ENCODE measurements around the gene NANP. TPM values are rescaled to one million over a fixed set of nuclear protein-coding genes. Genes with fewer than 3 reads are reported as not detected.

Gene NANP
- total RNA-seq, 1 experiment from 2014 or later, result 7.1 TPM

GRCh38 chr20:25626779-25627178 is 3.0 kb upstream of the NANP start:
- peaks cover 6% of the 10 kb centered on the region for H3K9me3 ChIP-seq (ENCODE audit: control insufficient read depth, low read depth, low read length)
- no CpG with 5 or more reads among the region's 9 CpGs for WGBS (ENCODE audit: extremely low coverage, insufficient read length, low lambda C conversion rate)
- H4K5ac ChIP-seq (ENCODE audit: insufficient read length, low read depth, low read length), result no peak overlapping the region
- H3K56ac ChIP-seq (ENCODE audit: insufficient read length, low read depth, low read length), result no peak overlapping the region
- Mint-ChIP-seq H3K27me3 (ENCODE audit: low read depth) (peaks cover 15% of the 10 kb centered on the region), H3K27ac (peak overlapping the region in 1 of 3 experiments; percentile 44; a peak in 1 of 7 replicates), H3K4me1 (peaks cover 28 to 30% of the 10 kb centered on the region in 2 experiments), H3K36me3 (ENCODE audit: insufficient read depth in 1 of 3, low read depth in 3 of 3) (peaks cover 0 to 19% (median 11%) of the 10 kb centered on the region in 3 experiments; a peak in 5 of 7 replicates), H3K9me3 (peaks cover 14 to 27% of the 10 kb centered on the region in 2 experiments; a peak in 4 of 5 replicates), H3K4me3 (no peak overlapping the region)
- no peak overlapping the region for H2BK120ac ChIP-seq (ENCODE audit: low read depth, low read length, poor library complexity, severe bottlenecking)
- no peak overlapping the region for H2BK12ac ChIP-seq (ENCODE audit: insufficient read length, low read depth, low read length)
- H3K27ac ChIP-seq (ENCODE audit: insufficient read length, low read depth, low read length), result no peak overlapping the region
- H3K14ac ChIP-seq (ENCODE audit: insufficient read depth, low read length), result no peak overlapping the region
- H3K79me2 ChIP-seq (ENCODE audit: insufficient read depth, low read length), result peaks cover 2% of the 10 kb centered on the region; the same call in 1 of the 2 replicates
- DNase-seq, result no peak
- no peak overlapping the region for H3K4ac ChIP-seq (ENCODE audit: low read depth, low read length)
- H3K27me3 ChIP-seq (ENCODE audit: insufficient read depth, low read length), result no peaks in the 10 kb centered on the region; the same call in 1 of the 2 replicates
- H3K23ac ChIP-seq (ENCODE audit: insufficient read length, low read depth, low read length), result no peak overlapping the region
- H3K23me2 ChIP-seq (ENCODE audit: insufficient read length, low read depth, low read length, poor library complexity, severe bottlenecking), result peaks cover 17% of the 10 kb centered on the region
- no peak overlapping the region for H3K9ac ChIP-seq (ENCODE audit: extremely low read depth, insufficient read length, low read length)
- TF ChIP-seq, protein P1, sequence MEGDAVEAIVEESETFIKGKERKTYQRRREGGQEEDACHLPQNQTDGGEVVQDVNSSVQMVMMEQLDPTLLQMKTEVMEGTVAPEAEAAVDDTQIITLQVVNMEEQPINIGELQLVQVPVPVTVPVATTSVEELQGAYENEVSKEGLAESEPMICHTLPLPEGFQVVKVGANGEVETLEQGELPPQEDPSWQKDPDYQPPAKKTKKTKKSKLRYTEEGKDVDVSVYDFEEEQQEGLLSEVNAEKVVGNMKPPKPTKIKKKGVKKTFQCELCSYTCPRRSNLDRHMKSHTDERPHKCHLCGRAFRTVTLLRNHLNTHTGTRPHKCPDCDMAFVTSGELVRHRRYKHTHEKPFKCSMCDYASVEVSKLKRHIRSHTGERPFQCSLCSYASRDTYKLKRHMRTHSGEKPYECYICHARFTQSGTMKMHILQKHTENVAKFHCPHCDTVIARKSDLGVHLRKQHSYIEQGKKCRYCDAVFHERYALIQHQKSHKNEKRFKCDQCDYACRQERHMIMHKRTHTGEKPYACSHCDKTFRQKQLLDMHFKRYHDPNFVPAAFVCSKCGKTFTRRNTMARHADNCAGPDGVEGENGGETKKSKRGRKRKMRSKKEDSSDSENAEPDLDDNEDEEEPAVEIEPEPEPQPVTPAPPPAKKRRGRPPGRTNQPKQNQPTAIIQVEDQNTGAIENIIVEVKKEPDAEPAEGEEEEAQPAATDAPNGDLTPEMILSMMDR (conservative IDR thresholded peaks at IDR 0.05), result no peak
- no peak overlapping the region for H2BK20ac ChIP-seq (ENCODE audit: low read depth, low read length, poor library complexity, severe bottlenecking)
- no peak overlapping the region for H4K91ac ChIP-seq (ENCODE audit: insufficient read length, low read depth, low read length)
- no peaks in the 10 kb centered on the region for H3K79me1 ChIP-seq (ENCODE audit: insufficient read depth, low read depth, low read length, poor library complexity, severe bottlenecking)
- no peak overlapping the region for H2BK5ac ChIP-seq (ENCODE audit: insufficient read length, low read length)
- H3K4me2 ChIP-seq (ENCODE audit: insufficient read depth, insufficient read length, low read length), result no peak overlapping the region
- no peak overlapping the region for H3T11ph ChIP-seq (ENCODE audit: low read length)
- H3K4me1 ChIP-seq (ENCODE audit: insufficient read depth, low read length), result no peaks in the 10 kb centered on the region
- H3K18ac ChIP-seq (ENCODE audit: insufficient read length, low read depth, low read length), result no peak overlapping the region
- no peak overlapping the region for H2BK15ac ChIP-seq (ENCODE audit: low read depth, low read length)
- H2AK5ac ChIP-seq (ENCODE audit: insufficient read length, low read length), result no peak overlapping the region
- H4K20me1 ChIP-seq (ENCODE audit: control insufficient read depth, insufficient read depth, insufficient read length), result no peaks in the 10 kb centered on the region
- H4K8ac ChIP-seq (replicated peaks; ENCODE audit: insufficient read length, low read depth, low read length), result no peak overlapping the region
- H2AFZ ChIP-seq (ENCODE audit: low read length), result no peak overlapping the region
